Limb (tissue), 2 donors: ENCODE results near the gene SLC9A7.

Source experiments
- DNase-seq, 2 donors: peaks; one replicate each; pipeline ENCODE4 v3.0.0-alpha.2; 2016; ENCODE audit errors: extremely low spot score in 2 of 2

SLC9A7 gene

DNA sequence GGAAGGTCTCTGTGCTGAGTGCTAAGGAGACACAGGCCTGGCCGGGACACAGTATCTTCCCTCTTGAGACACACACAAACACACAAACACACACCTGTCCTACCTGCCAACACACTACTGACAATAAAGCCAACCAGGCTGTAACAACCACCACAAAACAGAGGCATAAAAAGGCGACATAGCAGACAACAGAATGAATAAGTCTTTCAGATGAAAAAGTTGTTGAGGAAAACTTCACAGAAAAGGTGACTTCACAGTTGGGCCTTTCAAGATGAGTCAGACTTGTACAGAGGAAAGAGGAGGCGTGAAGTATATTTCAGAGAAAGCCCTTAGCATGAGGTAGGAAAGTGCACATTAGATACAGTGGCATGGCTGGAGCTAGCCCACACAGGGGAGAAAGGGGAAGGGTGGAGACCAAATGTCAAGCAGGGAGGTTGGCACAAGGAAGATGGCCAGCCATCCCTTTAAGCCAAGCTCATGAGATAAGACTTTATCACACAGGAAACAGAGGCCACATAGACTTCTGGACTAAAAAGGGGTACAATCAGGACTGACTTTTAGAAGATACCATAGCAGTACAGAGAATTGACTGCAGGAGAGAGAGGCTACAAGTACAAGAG lies 54.0 kb downstream of the SLC9A7 start:
- DNase-seq, result no peak

DNA sequence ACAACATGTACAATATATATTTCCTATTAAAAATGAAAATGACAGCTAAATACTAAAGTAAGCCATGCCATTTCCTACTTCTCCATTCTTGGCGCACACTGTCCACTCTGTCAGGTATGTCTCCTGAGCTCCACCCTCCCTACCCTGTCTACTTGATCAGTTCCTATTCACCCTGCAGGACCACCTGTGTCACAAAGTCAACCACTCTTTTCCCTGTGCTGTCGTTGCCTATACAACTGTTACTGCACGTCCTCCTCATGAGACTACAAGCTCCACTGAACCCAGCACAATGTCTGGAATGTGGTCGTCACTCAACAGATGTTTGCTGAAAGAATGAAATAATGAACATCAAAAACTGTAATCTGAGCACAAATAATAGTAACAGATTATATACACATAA lies 54.9 kb downstream of the SLC9A7 start:
- DNase-seq, result no peak

DNA sequence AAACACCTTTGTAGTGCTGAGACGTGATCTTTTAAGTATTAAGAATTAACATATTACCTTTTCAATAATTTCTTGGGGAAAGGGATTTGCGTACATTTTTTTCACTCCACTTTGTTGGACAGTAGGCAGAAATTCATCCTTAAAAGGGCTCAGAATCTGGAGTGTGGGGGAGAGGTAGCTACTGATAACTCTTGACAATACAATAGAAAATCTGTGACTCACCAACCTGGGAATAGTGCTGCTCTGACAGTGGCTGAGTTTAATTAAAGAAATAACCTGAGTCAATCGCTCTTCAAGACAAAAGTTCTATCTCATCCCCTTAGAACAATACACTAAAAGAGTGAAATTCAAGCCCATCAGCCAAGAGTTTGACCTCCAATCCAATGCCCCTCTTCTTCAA lies 60.2 kb downstream of the SLC9A7 start:
- no peak for DNase-seq

DNA sequence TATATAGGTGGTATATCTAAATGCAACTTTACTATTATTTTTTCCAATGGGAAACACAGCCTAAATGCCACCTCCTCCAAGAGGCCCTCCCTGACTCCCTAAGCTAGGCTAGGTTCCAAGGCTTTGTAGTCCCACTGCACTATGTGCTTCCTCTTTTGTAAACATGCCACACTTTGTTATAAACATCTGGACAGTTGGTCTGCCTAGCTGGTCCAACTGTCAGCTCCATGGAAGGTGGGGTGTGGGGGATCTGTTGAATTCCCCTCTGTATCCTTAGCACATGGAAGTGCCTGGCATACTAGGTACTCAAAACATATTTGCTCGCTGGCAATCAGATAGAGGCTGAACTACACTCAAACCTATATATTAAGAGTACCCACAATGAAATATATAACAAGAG lies 63.4 kb downstream of the SLC9A7 start:
- no peak for DNase-seq

DNA sequence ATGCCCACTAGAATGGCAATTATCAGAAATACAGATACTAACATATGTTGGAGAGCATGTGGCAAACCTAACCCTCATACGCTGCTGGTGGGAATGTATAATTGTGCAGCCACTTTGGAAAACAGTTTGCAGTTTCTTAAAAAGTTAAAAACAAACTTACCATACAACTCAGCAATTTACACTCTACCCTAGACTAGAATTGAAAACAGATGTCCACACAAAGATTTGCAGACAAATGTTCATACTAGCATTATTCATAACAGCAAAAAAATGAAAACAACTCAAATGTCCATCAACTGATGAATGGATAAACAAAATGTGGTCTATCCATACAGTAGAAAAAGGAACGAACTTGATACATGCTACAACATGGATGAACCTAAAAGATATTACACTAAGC lies 64.4 kb downstream of the SLC9A7 start:
- DNase-seq, result no peak

DNA sequence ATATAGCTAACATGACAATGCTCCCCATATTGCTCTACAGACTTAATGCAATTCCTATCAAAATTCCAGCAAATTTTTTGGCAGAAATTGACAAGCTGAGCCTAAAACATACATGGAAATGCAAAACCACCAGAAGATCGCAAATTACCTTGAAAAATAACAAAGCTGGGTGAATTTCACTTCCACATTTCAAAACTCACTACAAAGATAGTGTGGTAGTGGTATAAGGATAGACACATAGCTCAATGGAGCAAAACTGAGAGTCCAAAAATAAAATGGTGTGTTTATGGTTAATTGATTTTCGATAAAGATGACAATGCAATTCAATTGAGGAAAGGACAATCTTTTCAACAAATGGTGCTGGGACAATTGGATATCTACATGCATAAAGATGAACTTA lies 65.8 kb downstream of the SLC9A7 start:
- DNase-seq, result no peak

DNA sequence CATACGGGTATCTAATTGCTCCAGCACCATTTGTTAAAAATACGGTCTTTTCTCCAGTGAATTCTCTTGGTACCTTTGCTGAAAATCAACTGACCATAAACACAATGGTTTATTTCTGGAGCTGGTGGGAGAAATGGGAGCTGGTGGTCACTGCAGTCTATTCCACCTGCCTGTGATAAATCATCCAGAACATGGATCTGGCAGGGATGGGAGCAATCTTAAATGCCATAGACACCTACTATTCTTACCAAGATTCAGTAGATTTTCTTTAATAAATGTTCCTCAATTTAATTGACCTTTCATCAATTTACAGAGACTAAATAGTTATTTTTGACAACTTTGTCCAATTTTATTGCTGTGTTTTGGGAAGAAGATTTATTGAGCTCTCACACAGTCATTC lies 68.1 kb downstream of the SLC9A7 start:
- DNase-seq, result no peak

DNA sequence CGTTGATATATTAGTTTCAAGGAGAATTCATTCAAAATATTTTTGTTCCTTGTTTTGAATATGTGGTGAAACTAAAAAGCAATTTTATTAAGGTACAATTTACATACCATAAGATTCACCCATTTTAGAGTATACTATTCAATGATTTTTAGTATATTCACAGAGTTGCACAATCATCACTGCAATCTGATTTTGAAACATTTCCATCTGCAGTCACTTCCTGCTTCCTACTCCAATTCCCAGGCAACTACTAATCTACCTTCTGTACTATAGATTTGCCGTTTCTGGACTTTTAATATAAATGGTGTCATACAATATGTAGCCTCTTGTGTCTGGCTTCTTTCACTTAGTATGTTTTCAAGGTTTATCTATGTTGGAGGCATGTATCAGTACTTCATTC lies 71.3 kb downstream of the SLC9A7 start:
- DNase-seq, result no peak

DNA sequence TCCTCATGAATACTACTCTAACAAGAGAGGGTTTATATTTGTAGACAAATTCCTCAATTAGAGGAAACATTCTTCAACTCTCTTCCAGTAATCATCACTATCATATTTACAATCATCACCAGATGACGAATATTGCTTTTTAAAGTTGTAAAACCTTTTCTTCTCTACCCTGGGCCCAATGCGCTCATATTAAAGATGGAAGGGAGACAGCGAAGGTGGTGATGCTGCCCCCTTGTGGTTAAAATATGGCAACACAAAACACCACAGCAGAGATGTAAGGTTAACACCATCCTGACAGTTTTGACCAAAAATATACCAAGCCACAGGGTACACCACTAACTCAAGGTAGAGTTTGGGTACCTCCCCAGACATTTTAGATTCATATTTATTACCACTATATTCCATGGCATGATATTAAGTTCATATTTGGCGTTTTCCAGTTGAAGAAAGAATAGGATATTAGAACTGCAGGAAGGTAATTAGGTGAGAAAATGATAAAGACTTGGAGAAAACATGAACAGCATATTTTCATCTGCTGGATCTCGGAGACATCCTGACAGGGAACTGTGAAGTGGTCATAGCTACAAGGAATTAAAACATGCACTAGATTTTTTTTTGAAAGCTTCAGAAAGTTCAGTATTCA lies 72.8 kb downstream of the SLC9A7 start:
- peak in 1 of 2 donors; percentile 13 for DNase-seq

DNA sequence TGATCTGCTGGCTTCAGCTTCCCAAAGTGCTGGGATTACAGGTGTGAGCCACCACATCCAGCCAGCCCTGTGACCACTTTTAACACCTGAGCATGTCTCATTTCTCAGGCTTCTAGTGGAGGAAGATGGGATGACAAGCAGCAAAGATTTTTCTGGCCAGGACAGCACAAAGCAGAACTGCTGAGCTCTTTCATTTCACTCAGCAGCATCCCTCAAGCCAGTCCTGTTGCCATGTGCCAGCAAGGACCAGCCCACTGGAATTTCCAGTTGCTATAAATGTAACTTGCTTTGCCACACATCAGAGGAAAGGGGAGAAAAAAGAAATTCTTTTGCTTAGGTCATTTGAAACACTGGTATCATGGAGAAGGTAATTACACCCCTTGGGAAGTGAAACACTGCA lies 75.9 kb downstream of the SLC9A7 start:
- DNase-seq, result no peak

DNA sequence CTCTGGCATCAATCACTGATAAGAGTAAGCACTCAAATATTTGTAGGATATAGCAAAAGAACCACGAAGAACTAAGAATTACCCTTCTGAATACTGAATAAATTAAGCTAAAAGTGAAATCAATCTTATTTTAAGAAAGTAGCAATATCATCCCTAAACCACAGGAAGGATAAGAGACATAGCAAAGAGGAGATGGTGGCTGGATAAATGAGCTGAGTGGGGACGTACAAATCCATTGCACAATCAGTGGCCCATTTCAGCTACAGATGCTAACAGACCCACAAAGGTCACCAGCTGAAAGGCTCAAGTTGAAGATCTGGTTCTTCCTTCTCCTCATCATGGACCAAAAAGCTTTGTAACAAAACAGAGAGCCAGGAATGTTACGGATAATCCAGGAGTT lies 77.1 kb downstream of the SLC9A7 start:
- DNase-seq, result no peak

DNA sequence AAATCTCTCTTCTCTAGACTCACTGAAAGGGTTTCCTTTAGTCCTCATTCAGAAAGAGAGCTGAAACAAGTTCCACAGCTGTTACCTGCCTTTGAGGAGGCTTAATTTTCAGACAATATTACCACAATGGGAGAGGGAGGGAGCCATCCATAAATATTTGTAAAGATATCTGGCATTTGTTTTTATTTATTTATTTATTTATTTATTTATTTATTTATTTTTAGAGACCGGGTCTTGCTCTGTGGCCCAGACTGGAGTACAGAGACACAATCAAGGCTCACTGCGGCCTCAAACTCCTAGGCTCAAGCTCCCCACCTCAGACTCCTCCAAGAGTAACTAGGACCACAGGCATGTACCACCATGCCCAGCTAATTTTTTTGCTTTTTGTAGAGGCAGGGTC lies 80.7 kb downstream of the SLC9A7 start:
- DNase-seq, result no peak

DNA sequence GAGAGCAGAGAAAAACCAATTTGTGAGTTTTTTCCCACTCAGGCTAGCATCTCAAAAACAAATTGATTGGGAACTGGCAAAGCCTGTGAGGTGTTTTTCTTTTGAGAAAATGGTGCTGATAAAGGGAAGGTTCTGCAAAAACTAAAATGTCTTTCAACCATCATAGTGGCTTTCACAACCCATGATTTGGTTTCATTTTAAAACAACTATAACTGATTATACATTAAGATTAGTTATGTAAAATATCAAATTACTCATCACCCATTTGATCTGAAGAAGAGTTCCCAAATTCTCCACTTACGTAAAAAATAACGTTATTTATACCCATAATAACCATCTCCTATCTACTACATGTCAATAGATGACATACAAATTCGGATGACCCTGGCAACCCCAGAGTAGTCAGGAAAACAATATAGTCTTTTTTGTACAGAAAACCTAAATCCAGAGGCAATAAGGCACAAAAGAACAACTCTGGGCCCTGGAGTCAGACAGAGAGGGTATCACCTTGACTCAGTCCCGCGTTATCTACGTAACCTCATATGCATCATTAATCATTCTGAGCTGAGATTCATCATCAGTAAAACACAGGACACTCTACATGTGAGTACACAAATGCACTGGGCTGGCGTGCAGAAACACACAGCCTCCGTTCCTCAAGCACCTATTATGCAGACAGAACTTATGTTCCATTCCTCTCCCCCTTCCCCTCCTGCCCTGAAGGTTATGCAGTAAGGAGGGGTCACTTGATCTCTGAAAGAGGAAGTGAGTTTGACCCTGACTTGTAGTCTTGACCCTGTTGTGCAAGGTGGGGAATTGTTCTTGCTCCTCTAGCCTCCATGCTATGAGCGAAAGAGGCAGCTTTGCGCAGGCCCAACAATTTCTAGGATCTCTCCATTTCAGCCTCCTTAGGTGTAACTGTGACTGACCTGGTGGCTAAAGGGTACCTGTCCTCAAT lies 82.2 kb downstream of the SLC9A7 start:
- no peak for DNase-seq

DNA sequence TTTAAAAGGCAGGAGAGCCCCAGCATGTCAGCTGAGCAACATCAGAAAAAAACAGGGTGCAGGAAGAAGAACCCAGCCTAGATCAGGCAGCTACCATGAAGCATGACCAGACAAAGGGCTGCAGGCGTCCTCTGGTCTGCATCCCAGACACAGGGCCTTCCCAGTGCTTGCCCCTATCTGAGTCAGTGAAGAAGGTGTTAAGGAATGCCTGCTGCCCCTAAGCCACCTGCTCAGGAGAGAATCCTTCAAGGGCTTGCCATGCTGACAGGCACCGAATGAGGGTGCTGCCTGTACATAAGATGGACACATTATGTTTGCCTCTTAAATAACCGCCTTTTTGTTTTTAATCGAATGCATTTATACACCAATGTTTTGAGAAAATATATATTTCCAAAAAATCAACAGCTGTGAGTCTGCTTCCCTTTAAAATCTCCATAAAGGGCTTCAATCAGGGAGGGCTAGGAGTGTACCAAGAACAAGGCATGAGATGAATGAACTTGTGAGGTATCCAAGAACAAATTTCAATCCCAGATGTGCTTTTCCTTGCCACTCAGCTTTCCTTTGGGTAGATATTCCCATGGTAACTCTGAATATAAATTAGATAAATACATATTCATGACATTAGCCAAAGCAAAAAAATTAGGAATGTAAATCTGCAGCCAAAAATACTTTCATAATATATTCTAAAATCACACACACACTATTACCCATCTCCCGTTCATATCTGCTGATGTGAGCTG lies 85.1 kb downstream of the SLC9A7 start:
- DNase-seq, result no peak

DNA sequence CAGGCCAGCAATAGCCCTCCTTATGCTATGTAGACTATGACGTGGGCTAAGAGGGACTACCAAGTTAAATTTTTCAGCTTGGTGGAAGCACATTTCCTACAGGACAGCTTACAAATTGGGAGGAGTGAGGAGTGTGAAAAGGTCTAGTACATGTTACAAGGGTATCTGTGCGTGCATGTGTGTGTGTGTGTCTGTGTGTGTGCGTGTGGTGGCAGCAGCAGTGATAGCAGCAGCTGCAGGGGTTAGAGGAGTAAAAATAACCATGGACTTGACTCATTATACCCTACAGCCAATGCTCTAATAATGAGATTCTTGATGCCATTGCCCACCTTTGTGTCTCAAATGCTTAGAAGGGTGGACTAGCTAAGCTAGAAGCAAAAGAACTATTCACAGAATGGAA lies 88.6 kb downstream of the SLC9A7 start:
- DNase-seq, result no peak

DNA sequence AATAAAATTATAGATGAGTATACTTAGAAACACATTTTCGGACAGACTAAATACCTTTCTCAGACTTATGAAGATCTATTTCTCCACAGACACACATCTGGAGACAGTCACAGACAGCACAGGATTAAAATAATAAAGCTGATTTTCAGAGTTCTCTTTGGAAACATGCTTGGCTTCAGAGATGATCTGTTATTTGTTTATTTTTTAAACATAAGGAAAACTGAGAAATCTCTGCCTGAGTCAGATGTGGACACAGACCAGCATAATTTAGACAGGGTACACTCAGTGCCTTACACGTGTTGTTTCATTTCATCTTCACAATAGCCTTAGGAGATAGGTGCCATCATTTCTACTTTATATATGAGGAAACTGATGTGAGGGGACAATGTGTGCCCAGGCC lies 92.1 kb downstream of the SLC9A7 start:
- no peak for DNase-seq

DNA sequence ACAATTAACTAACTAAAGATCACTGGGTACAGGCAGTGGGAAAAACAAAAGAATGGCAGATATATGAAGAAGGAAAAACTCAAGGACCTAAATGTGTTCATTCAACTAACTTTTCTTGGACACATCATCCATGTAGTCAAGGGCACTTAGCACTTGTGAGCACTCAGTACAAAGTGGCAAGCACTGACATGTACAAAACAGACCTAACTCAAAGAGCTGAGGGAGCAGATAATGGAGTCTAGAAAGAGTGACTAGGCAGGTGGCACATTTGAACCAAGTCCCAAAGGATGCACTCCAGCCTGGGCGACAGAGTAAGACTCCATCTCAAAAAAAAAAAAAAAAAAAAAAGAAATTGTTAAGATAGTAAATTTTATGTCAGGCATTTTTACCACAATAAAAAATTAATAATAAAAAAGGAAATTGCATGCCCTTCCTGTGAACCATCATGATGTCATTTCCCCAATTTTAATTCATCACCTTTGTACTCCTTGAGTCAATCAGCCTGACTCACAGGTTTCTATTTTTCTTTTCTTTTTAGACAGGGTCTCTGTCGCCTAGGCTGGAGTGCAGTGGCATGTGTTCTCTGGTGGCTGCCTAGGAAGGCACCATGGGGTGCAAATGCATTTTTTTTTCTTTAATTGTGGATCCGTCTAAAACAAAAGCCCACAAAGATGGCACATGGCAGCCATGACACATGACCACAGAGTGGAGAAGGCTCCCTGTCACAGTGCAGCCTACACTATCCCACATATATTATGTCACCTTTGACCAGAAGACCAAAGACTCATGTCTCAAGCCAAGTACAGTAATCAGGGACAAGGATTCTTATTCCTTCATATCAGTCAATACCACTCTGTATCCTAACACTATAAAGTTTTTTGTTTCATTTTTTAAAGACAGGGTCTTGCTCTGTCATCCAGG lies 93.4 kb downstream of the SLC9A7 start:
- DNase-seq, result no peak

DNA sequence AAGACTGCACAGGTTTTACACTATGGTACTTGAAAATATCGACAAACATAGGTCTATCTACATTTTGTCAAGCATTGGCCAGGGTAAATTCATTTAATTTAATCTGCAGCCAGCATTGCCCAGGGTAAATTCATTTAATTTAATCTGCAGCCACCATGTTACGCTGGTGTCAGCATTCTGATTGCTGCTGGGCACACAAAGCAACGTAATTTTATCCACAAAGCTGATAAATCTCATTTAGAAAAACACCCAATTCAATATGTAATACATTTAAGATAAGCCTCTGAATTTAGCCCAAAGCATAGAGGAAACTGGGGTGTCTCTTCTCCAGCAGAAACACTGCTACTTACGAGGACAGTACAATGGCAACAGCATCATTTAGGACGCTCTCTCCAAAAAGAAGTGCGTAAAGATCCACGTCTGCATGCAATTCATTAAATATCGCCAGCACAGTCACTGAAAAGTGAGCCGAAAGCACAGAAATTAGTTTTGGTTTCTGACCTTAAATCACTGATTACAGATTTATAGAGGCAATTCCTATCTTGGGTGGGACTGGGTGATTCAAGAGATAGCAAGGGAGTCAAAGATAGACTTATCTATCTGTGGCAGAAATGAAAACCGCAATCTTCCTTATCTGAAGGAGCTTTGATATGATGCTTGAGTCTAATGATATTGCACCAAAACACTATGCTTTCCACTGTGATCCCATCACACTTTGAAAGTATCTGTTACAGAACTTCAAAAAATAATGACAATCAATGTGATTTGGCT lies 96.5 kb downstream of the SLC9A7 start:
- no peak for DNase-seq

DNA sequence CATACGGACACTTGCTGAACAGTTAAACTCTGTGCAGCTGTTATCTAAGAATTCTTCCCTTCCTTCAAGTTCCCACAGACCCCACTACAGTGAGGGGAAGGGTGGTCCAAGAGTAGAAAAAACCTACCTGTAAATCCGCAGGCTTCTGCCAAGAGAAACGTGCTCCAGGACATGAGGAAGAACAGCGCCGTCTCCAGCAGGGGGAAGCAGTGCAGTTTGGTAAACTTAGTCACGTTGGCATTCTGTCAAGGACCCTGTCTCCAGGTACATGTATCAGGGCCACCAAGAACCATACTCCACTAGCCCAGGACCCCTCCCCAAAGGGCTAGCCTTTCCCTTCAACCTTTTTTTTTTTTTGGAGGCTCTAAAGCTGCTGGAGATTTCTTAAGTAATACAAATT lies 105.4 kb downstream of the SLC9A7 start:
- no peak for DNase-seq
